K562 (cell line): ENCODE measurements around the gene TPPP. TPM values are rescaled to one million over a fixed set of nuclear protein-coding genes. Genes with fewer than 3 reads are reported as not detected.

Source experiments
- ATAC-seq: fragments of 200-7000 bp; cut with Tn5 transposase; 3 replicates; pipeline ENCODE4 v1.9.1; 2020; ENCODE audit warnings: moderate library complexity
- BruUV-seq: library from RNA; stranded (reverse); fragments of 400-500 nt; replicated peaks from 2 replicates; lab custom pipeline; 2021; lab: Mats Ljungman, UMichigan
- CTCF ChIA-PET: fragments of 300-600 bp; formaldehyde crosslinking; extraction: SDS; loops from one replicate; lab custom pipeline; 2021; ENCODE audit warnings: low intra/inter-chr PET ratio; lab: Yijun Ruan, JAX
- POLR2A ChIA-PET: fragments of 300-600, 350-650 bp; sonication (Branson Sonifier 250); formaldehyde crosslinking; extraction: SDS; loops from one replicate; lab custom pipeline; 2021; ENCODE audit warnings: antibody characterized with exemption, inconsistent platforms; lab: Yijun Ruan, JAX
- DNase-seq, 4 experiments: peaks; one replicate each; pipeline versions ENCODE4 v3.0.0 to v3.0.0-alpha.2; 2011 to 2018; ENCODE audit warnings: low spot score in 3 of 4, mixed read lengths in 3 of 4; ENCODE audit errors: extremely low read depth in 1 of 4
- FAIRE-seq: peaks from 2 replicates; lab custom pipeline; 2011; peaks lifted over from hg19 to GRCh38; lab: Jason Lieb, UNC
- H2AFZ ChIP-seq: 2 replicates; pipeline ENCODE4 v1.6.0; 2011; ENCODE audit warnings: low read depth, low read length, control low read depth, inconsistent platforms
- H3K27ac ChIP-seq: fragments of 200-600 bp; 3 replicates; pipeline ENCODE4 v1.8.0; 2011; ENCODE audit warnings: low read depth, mild to moderate bottlenecking, control low read depth, inconsistent platforms, low read length, moderate library complexity, mixed read lengths; ENCODE audit errors: extremely low read depth
- H3K27me3 ChIP-seq, 2 experiments: fragments of 300-600 bp in 1 of 2; 2 replicates in 1 of 2; 3 replicates in 1 of 2; pipeline versions ENCODE4 v1.6.0 to v1.8.0; 2011; ENCODE audit warnings: inconsistent platforms in 2 of 2, low read length in 2 of 2, mild to moderate bottlenecking in 1 of 2, mixed read lengths in 1 of 2, moderate library complexity in 1 of 2; ENCODE audit not compliant: control insufficient read depth in 2 of 2, insufficient read depth in 2 of 2
- H3K36me3 ChIP-seq: fragments of 300-600 bp; 3 replicates; pipeline ENCODE4 v1.8.0; 2011; ENCODE audit warnings: mild to moderate bottlenecking, low read length, inconsistent platforms; ENCODE audit not compliant: control insufficient read depth, insufficient read depth
- H3K4me1 ChIP-seq, 2 experiments: fragments of 200-600 bp in 1 of 2; replicated peaks in 1 of 2; 2 replicates in 1 of 2; 3 replicates in 1 of 2; pipeline versions ENCODE4 v1.5.1 to v1.8.0; 2011; ENCODE audit warnings: inconsistent platforms in 2 of 2, low read length in 2 of 2, mild to moderate bottlenecking in 1 of 2, mixed read lengths in 1 of 2, moderate library complexity in 1 of 2; ENCODE audit not compliant: control insufficient read depth in 2 of 2, insufficient read depth in 2 of 2
- H3K4me2 ChIP-seq: 2 replicates; pipeline ENCODE4 v1.6.1; 2011; ENCODE audit warnings: low read length, control low read depth, inconsistent platforms, mixed read lengths; ENCODE audit not compliant: insufficient read depth
- H3K4me3 ChIP-seq: fragments of 200-600 bp; sonication (generic), shearing (Covaris generic); 2 replicates; pipeline ENCODE4 v1.5.1; 2016; ENCODE audit warnings: control low read depth, inconsistent platforms
- H3K79me2 ChIP-seq: fragments of 200-600 bp; 3 replicates; pipeline ENCODE4 v1.8.0; 2011; ENCODE audit warnings: low read length, inconsistent platforms; ENCODE audit not compliant: control insufficient read depth, insufficient read depth
- H3K9ac ChIP-seq, 2 experiments: 2 replicates each; pipeline versions ENCODE4 v1.6.0 to v1.6.1; 2011; ENCODE audit warnings: low read depth in 2 of 2, low read length in 2 of 2, control low read depth in 1 of 2, inconsistent platforms in 1 of 2, mild to moderate bottlenecking in 1 of 2, mixed read lengths in 1 of 2; ENCODE audit not compliant: insufficient read depth in 1 of 2
- H3K9me1 ChIP-seq: one replicate; pipeline ENCODE4 v1.6.0; 2011; ENCODE audit warnings: inconsistent platforms, mild to moderate bottlenecking, low read length, moderate library complexity; ENCODE audit not compliant: control insufficient read depth, insufficient read depth
- H3K9me3 ChIP-seq: replicated peaks from 2 replicates; pipeline ENCODE4 v1.5.1; 2011; ENCODE audit warnings: low read depth, low read length, inconsistent platforms; ENCODE audit not compliant: control insufficient read depth, insufficient read depth
- H4K20me1 ChIP-seq: replicated peaks from 2 replicates; pipeline ENCODE4 v1.6.1; 2011; ENCODE audit warnings: low read length, inconsistent platforms, mixed read lengths; ENCODE audit not compliant: control insufficient read depth, insufficient read depth
- CBFA2T2 ChIP-seq: fragments of 450-650 bp; conservative IDR thresholded peaks from 2 replicates; pipeline ENCODE4 v1.6.1; 2017; ENCODE audit warnings: mild to moderate bottlenecking
- ETS2 ChIP-seq: IDR thresholded peaks from 2 replicates; pipeline ENCODE4 v1.6.1; 2016; ENCODE audit warnings: borderline replicate concordance, missing genetic modification characterization, mild to moderate bottlenecking, moderate library complexity, missing compliant biosample characterization; ENCODE audit not compliant: poor library complexity, severe bottlenecking
- HEY1 ChIP-seq: fragments of 250-450 bp; sonication (Bioruptor Pico); IDR thresholded peaks from 2 replicates; pipeline ENCODE4 v1.5.0; 2020; ENCODE audit warnings: mild to moderate bottlenecking, moderate library complexity, borderline replicate concordance
- HLTF ChIP-seq: fragments of 450-650 bp; IDR thresholded peaks from 2 replicates; pipeline ENCODE4 v1.6.1; 2016
- HMG20A ChIP-seq: fragments of 450-650 bp; formaldehyde crosslinking; conservative IDR thresholded peaks from 2 replicates; pipeline ENCODE4 v1.4.0; 2020; ENCODE audit warnings: mild to moderate bottlenecking, mixed read lengths
- RBFOX2 ChIP-seq: fragments of 200-400 bp; formaldehyde crosslinking; IDR thresholded peaks from 2 replicates; pipeline ENCODE4 v1.6.1; 2017; ENCODE audit warnings: low read depth, mild to moderate bottlenecking, low read length, moderate library complexity
- SLC30A9 ChIP-seq: fragments of 250-450 bp; sonication (Bioruptor Pico); IDR thresholded peaks from 2 replicates; pipeline ENCODE4 v1.8.0; 2022; ENCODE audit warnings: mild to moderate bottlenecking, moderate library complexity
- SMAD1 ChIP-seq: fragments of 150-350 bp; IDR thresholded peaks from 2 replicates; pipeline ENCODE4 v1.6.1; 2014; ENCODE audit warnings: low read length, low read depth; ENCODE audit not compliant: partially characterized antibody
- STAG1 ChIP-seq: sonication (generic); formaldehyde crosslinking; IDR thresholded peaks from 2 replicates; pipeline ENCODE4 v1.5.0; 2020; ENCODE audit warnings: missing genetic modification reagents, borderline replicate concordance
- YBX1 ChIP-seq: fragments of 450-650 bp; IDR thresholded peaks from 2 replicates; pipeline ENCODE4 v1.7.1; 2016; ENCODE audit warnings: mild to moderate bottlenecking
- ZNF184 ChIP-seq: sonication (generic); formaldehyde crosslinking; IDR thresholded peaks from 2 replicates; pipeline ENCODE4 v1.5.0; 2020; ENCODE audit warnings: missing genetic modification reagents
- ZNF436 ChIP-seq: fragments of 250-450, 450-650 bp; sonication (Bioruptor Pico); formaldehyde crosslinking; IDR thresholded peaks from 2 replicates; pipeline ENCODE4 v1.7.0; 2020; ENCODE audit warnings: mild to moderate bottlenecking
- ZNF609 ChIP-seq: sonication (generic); formaldehyde crosslinking; IDR thresholded peaks from 2 replicates; pipeline ENCODE4 v1.8.1; 2023; ENCODE audit warnings: missing genetic modification reagents, mild to moderate bottlenecking, borderline replicate concordance
- WGBS: fragments of 100-300 bp; shearing (Covaris generic); methylation state at CpG from one replicate; pipeline ENCODE4 v1.1.6; 2016; ENCODE audit warnings: low coverage, mixed read lengths; ENCODE audit not compliant: insufficient coverage; ENCODE audit errors: missing lambda C conversion rate; 5-methylcytosine and 5-hydroxymethylcytosine counted together
- in situ Hi-C: fragments of 300-500 bp; cut with MboI; formaldehyde crosslinking; loops from 4 replicates; pipeline ENCODE4 v1.15.0; 2018; ENCODE audit warnings: inconsistent platforms, mixed read lengths
- intact Hi-C: fragments of 100-400 bp; cut with micrococcal nuclease; formaldehyde crosslinking; loops from 2 replicates; pipeline ENCODE4 v1.14.2; 2022
- polyA plus RNA-seq, 8 experiments: library from polyadenylated mRNA; depleted of rRNA in 4 of 8; stranded (reverse) in 5 of 8; unstranded in 3 of 8; fragments of >200 nt; fragmentation: Nextera tagmentation in 2 of 8; fragmentation: Illumina TruSeq in 1 of 8; extraction: Ambion mirVana in 2 of 8; extraction: Trizol in 1 of 8; gene quantifications; 2 replicates each; pipeline versions ENCODE4 v1.2.1 to v1.2.3, GENCODE V29; 2011 to 2014; ENCODE audit warnings: inconsistent platforms in 1 of 8, missing spikeins in 1 of 8
- total RNA-seq, 7 experiments: library from RNA; depleted of rRNA in 6 of 7; stranded (reverse); fragments of >200 nt in 6 of 7; fragmentation: Illumina TruSeq in 2 of 7; extraction: Trizol in 2 of 7; gene quantifications; 2 replicates each; pipeline versions ENCODE4 v1.2.1 to v1.2.3, GENCODE V29; 2011 to 2021; ENCODE audit warnings: low replicate concordance in 1 of 7
- TF ChIP-seq, protein P1 (sequence below): fragments of 450-650 bp; IDR thresholded peaks from 2 replicates; pipeline ENCODE4 v1.6.1; 2018; ENCODE audit not compliant: partially characterized antibody

TPPP gene
- total and polyA plus RNA-seq, 9 of the 15 experiments (the other 6 are each of a cell fraction or from before 2014, with no cell fraction given), result 0.01 to 0.07 (median 0.03) TPM; not detected in 6

- TF ChIP-seq, protein P1, sequence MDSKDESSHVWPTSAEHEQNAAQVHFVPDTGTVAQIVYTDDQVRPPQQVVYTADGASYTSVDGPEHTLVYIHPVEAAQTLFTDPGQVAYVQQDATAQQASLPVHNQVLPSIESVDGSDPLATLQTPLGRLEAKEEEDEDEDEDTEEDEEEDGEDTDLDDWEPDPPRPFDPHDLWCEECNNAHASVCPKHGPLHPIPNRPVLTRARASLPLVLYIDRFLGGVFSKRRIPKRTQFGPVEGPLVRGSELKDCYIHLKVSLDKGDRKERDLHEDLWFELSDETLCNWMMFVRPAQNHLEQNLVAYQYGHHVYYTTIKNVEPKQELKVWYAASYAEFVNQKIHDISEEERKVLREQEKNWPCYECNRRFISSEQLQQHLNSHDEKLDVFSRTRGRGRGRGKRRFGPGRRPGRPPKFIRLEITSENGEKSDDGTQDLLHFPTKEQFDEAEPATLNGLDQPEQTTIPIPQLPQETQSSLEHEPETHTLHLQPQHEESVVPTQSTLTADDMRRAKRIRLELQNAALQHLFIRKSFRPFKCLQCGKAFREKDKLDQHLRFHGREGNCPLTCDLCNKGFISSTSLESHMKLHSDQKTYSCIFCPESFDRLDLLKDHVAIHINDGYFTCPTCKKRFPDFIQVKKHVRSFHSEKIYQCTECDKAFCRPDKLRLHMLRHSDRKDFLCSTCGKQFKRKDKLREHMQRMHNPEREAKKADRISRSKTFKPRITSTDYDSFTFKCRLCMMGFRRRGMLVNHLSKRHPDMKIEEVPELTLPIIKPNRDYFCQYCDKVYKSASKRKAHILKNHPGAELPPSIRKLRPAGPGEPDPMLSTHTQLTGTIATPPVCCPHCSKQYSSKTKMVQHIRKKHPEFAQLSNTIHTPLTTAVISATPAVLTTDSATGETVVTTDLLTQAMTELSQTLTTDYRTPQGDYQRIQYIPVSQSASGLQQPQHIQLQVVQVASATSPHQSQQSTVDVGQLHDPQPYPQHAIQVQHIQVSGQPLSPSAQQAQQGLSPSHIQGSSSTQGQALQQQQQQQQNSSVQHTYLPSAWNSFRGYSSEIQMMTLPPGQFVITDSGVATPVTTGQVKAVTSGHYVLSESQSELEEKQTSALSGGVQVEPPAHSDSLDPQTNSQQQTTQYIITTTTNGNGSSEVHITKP, result no peak
- TF ChIP-seq RBFOX2, result no peak
- no peak for TF ChIP-seq HEY1 (CRISPR knock-in tag)
- TF ChIP-seq ETS2, result no peak
These were observed 65.3 kb downstream of the TPPP start (continued) for GRCh38 chr5:627840-628239.

DNA sequence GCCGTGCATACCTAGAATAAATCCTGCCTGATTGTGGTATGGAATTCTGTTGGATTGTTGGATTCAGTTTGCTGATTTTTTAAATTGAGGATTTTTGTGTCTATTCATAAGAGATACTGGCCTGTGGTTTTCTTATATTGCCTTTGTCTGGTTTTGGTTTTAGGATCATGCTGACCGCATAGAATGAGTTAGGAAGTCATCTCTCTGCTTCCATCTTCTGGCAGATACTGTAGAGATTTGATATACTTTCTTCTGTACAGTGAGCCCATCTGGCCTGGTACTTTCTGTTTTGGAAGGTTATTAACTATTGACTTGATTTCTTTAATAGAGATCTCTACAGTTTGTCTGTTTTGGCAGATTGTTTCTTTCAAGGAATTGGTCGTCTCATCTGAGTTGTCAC is 66.3 kb downstream of the TPPP start:
- FAIRE-seq (no peak), DNase-seq (no peak), ATAC-seq (no peak)
- ChIA-PET POLR2A (no interaction called here), CTCF (no interaction called here)
- Histone ChIP-seq H3K4me2 (no peak overlapping the region), H3K27ac (no peak overlapping the region), H3K36me3 (peaks cover 70% of the 10 kb centered on the region), H3K4me1 (peaks cover 0 to 10% of the 10 kb centered on the region in 2 experiments; a peak in 1 of 5 replicates), H3K9me3 (no peaks in the 10 kb centered on the region), H3K9me1 (no peaks in the 10 kb centered on the region), H3K79me2 (peaks cover 5% of the 10 kb centered on the region; the same call in 2 of the 3 replicates), H4K20me1 (no peaks in the 10 kb centered on the region; the same call in 1 of the 2 replicates), H2AFZ (no peak overlapping the region), H3K9ac (no peak overlapping the region), H3K4me3 (no peak overlapping the region), H3K27me3 (no peaks in the 10 kb centered on the region)
- BruUV-seq, result no TSS peak
- intact Hi-C loops (no loop called here), in situ Hi-C loops (no loop called here)
- WGBS, result 96% methylated on average over 3 of the region's 3 CpGs
- TF ChIP-seq ZNF609 (CRISPR knock-in tag) (no peak), HLTF (no peak), HMG20A (CRISPR knock-in tag) (no peak), HEY1 (CRISPR knock-in tag) (no peak), ZNF436 (no peak), SLC30A9 (CRISPR knock-in tag) (no peak), CBFA2T2 (no peak), ZNF184 (no peak), STAG1 (CRISPR knock-in tag) (no peak), YBX1 (no peak), SMAD1 (no peak)
